ENCODE data around the gene GDF2.

The GDF2 gene

GRCh38 chr10:47335906-47336305 is 13.7 kb downstream of the GDF2 start:
- no peak for TF ChIP-seq CTCF (IDR thresholded peaks at IDR 0.05; ENCODE audit: insufficient read depth, low read depth, low read length, missing control alignments)
- DNase-seq (ENCODE audit: low read depth), result no peak
- H3K4me3 ChIP-seq (ENCODE audit: low read depth, low read length), result no peak overlapping the region

GRCh38 chr10:47336387-47337134 is 14.3 kb downstream of the GDF2 start:
- H3K4me3 ChIP-seq (ENCODE audit: low read depth, low read length), result no peak overlapping the region
- DNase-seq (ENCODE audit: low read depth), result no peak
- TF ChIP-seq CTCF (IDR thresholded peaks at IDR 0.05; ENCODE audit: insufficient read depth, low read depth, low read length, missing control alignments), result no peak

- no peak overlapping the region for H3K4me3 ChIP-seq (ENCODE audit: low read depth, low read length)
- no peak for DNase-seq (ENCODE audit: low read depth)
- TF ChIP-seq CTCF (IDR thresholded peaks at IDR 0.05; ENCODE audit: insufficient read depth, low read depth, low read length, missing control alignments), result no peak
These were observed 15.1 kb downstream of the GDF2 start for GRCh38 chr10:47337310-47337709.

GRCh38 chr10:47339186-47339735 is 17.0 kb downstream of the GDF2 start:
- TF ChIP-seq CTCF (IDR thresholded peaks at IDR 0.05; ENCODE audit: insufficient read depth, low read depth, low read length, missing control alignments), result no peak
- H3K4me3 ChIP-seq (ENCODE audit: low read depth, low read length), result no peak overlapping the region
- DNase-seq (ENCODE audit: low read depth), result no peak

- no peak for TF ChIP-seq CTCF (IDR thresholded peaks at IDR 0.05; ENCODE audit: insufficient read depth, low read depth, low read length, missing control alignments)
- no peak for DNase-seq (ENCODE audit: low read depth)
- H3K4me3 ChIP-seq (ENCODE audit: low read depth, low read length), result no peak overlapping the region
These were observed 17.7 kb downstream of the GDF2 start for GRCh38 chr10:47339759-47340607.

GRCh38 chr10:47340608-47341170 is 18.4 kb downstream of the GDF2 start:
- H3K4me3 ChIP-seq (ENCODE audit: low read depth, low read length), result no peak overlapping the region
- peak; percentile 99 for TF ChIP-seq CTCF (IDR thresholded peaks at IDR 0.05; ENCODE audit: insufficient read depth, low read depth, low read length, missing control alignments)
- DNase-seq (ENCODE audit: low read depth), result peak; percentile 59

Data from GM12865 (cell line).